CD4-positive, alpha-beta T cell treated with Interferon gamma for 1 hour (primary cell): ENCODE measurements around the gene ADAM15.

ENCODE experiments used
- DNase-seq: peaks from one replicate; pipeline ENCODE4 v3.0.0-alpha.2; 2020

ADAM15 gene

GRCh38 chr1:155012026-155012546 lies 39.0 kb upstream of the ADAM15 start:
- peak; percentile 53 for DNase-seq

GRCh38 chr1:155012776-155013602 lies 38.1 kb upstream of the ADAM15 start:
- no peak for DNase-seq

- DNase-seq, result no peak
These were observed 37.5 kb upstream of the ADAM15 start for GRCh38 chr1:155013632-155014031.

- no peak for DNase-seq
These were observed 36.2 kb upstream of the ADAM15 start for GRCh38 chr1:155014709-155015508.

GRCh38 chr1:155015527-155016230 lies 35.4 kb upstream of the ADAM15 start:
- DNase-seq, result no peak

- DNase-seq, result peak; percentile 49
These were observed 34.8 kb upstream of the ADAM15 start for GRCh38 chr1:155016231-155016831.

- peak; percentile 86 for DNase-seq
These were observed 33.8 kb upstream of the ADAM15 start for GRCh38 chr1:155017041-155017945.

GRCh38 chr1:155017946-155018316 lies 33.2 kb upstream of the ADAM15 start:
- DNase-seq, result no peak

GRCh38 chr1:155018617-155019348 lies 32.3 kb upstream of the ADAM15 start:
- DNase-seq, result no peak

- DNase-seq, result no peak
These were observed 31.5 kb upstream of the ADAM15 start for GRCh38 chr1:155019377-155020245.

GRCh38 chr1:155022136-155022926 lies 28.8 kb upstream of the ADAM15 start:
- DNase-seq, result no peak

GRCh38 chr1:155022927-155023236 lies 28.2 kb upstream of the ADAM15 start:
- no peak for DNase-seq

- DNase-seq, result no peak
These were observed 27.5 kb upstream of the ADAM15 start for GRCh38 chr1:155023627-155024026.

- DNase-seq, result no peak
These were observed 26.8 kb upstream of the ADAM15 start for GRCh38 chr1:155024315-155024714.

GRCh38 chr1:155026154-155026553 lies 25.0 kb upstream of the ADAM15 start:
- DNase-seq, result no peak

GRCh38 chr1:155026588-155026987 lies 24.5 kb upstream of the ADAM15 start:
- no peak for DNase-seq

- DNase-seq, result no peak
These were observed 21.4 kb upstream of the ADAM15 start for GRCh38 chr1:155029513-155030242.

- no peak for DNase-seq
These were observed 20.8 kb upstream of the ADAM15 start for GRCh38 chr1:155030243-155030795.
